IPS-11a (cell line): ENCODE data around the gene PTPDC1.

ENCODE experiments used
- H3K4me3 ChIP-seq: one replicate; pipeline ENCODE4 v1.5.1; 2013; ENCODE audit warnings: low read depth, low read length, control low read depth

The PTPDC1 gene

GRCh38 chr9:94140791-94141790 lies 56.8 kb downstream of the PTPDC1 start:
- H3K4me3 ChIP-seq: no peak overlapping the region

DNA sequence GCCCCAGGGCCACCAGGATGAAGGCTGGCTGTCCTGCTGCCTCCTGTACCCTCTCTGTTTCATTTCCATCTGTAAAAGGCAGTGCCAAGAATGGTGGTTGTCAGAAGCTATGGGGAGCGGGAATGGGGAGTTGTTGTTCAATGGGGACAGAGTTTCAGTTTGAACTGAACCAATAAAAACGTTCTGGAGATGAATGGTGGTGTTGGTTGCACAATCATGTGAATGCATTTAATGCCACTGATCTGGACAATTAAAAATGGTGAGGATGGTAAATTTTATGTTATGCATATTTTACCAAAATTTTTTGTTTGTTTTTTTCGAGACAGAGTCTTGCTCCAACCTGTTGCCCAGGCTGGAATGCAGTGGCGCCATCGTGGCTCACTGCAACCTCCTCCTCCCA lies 58.1 kb downstream of the PTPDC1 start:
- H3K4me3 ChIP-seq: no peak overlapping the region

DNA sequence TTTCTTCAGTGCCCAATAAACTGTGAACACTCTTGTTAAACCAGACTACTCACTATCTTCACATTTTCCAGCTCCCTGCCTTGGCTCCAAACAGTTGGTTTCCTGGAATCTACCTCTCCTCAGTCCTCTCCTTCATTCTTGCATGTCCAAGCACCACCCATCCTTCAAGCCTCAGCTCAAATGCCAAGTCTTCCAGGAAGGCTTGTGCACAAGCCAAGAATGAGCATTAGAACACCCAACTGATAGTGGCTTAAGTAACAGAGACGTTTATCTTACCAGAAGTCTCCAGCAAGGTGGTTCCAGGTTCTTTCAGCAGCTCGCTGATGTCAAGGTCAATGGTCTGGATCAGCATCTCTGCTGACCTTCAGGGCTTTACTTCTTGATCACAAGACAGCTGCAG lies 60.1 kb downstream of the PTPDC1 start:
- no peak overlapping the region for H3K4me3 ChIP-seq

- H3K4me3 ChIP-seq: no peak overlapping the region
These were observed 61.4 kb downstream of the PTPDC1 start for GRCh38 chr9:94145640-94146039.

DNA sequence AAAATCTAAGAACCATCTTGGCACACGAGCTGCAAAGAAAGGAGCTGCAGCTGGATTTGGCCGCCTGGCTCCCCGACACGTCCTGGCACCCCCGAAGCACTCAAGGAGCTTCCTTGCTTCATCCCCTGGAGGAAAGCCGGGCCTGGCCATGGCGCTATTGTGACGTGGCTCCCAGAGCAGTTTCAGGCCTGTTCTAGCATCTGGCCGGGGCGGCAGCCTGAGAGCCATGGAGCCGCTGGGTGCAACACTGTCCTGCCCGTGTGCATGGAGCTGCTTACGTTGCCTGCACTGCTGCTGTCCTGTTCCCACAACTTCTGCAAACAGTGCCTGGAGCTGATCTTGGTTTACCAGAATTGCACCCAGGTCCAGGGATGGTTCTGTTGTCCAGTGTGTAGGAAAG lies 63.5 kb downstream of the PTPDC1 start:
- no peak overlapping the region for H3K4me3 ChIP-seq

DNA sequence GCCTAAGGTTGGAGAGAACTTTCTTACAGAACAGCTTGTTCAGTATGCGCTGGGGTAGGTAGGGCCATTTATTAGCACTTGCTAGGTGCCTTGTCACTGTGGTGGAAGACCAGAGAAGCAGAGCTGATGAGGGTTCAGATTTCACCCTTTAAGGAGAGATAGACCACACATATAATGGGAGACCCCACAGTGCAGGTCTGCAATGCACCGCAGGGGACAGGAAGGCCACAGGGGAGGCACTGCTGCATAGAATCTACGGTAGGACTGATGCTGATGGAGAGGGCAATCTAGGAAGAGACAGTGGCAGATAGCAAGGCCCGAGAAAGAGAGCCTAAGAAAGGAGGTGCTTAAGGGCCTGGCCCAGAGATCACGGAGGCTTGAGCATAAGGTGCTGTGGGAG lies 64.2 kb downstream of the PTPDC1 start:
- H3K4me3 ChIP-seq: no peak overlapping the region

- no peak overlapping the region for H3K4me3 ChIP-seq
These were observed 65.4 kb downstream of the PTPDC1 start for GRCh38 chr9:94149696-94150095.

GRCh38 chr9:94150279-94150828 lies 66.1 kb downstream of the PTPDC1 start:
- no peak overlapping the region for H3K4me3 ChIP-seq

- H3K4me3 ChIP-seq: no peak overlapping the region
These were observed 66.8 kb downstream of the PTPDC1 start for GRCh38 chr9:94150890-94151650.

DNA sequence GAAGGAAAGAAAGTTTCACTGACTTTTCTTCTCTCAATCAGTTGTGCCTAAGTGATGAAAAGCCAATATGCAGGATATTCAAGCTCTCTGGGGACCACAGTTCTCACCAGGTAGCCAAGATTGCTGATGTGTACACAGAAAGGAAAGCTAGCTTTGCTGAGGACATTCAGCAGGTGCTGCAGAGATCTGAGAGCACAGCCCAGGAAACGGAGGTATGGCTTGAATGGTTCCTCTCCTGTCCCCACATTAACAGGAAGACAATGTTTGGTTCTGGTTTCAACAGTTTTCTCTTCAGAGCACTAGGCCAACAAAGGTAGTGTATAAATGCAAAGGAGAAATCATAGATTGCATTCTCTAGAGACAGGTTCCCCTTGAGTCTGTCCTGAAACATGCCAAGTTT lies 69.6 kb downstream of the PTPDC1 start:
- H3K4me3 ChIP-seq: no peak overlapping the region

GRCh38 chr9:94156348-94157049 lies 72.2 kb downstream of the PTPDC1 start:
- no peak overlapping the region for H3K4me3 ChIP-seq

DNA sequence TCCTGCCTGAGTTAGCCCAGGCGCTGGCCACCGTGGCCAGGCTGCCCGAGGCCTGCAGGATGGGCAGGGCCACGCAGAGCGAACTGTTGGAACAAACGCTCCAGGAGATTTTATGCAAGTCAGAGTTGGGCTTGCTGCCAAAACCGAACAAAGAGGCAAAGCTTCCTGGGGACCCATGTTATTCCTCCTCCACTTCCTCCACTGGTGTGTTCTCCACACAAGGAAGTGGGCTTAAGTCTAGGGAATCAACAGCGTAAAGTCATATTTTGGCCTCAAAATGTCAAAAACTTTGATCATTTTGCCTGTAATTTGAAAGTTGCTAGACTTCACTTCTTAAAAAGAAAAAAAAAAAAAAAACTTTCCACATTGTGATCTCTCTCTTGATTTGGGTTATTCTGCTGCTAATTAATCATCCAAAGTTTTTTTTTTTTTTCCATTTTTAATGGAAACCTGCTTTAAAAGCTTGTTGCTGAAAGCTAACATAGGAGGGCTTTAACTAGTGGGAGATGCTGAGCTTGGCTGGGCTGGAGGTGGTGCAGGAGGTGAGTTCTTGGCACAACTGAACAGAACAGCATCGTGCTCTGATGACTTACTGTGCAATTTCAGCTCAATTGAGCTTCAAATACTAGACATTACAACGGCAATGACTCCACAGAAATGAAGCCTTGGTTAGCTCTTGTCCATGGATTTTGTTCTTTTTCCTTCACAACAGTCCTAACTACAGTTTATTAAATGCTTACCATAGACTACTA lies 73.0 kb downstream of the PTPDC1 start:
- no peak overlapping the region for H3K4me3 ChIP-seq
